Fibroblast of lung (primary cell): ENCODE data around the gene KIF19.

Experiments used
- EZH2 ChIP-seq: IDR thresholded peaks from 2 replicates; pipeline ENCODE4 v1.5.1; 2012; ENCODE audit warnings: low read length, control low read depth, mild to moderate bottlenecking; ENCODE audit errors: missing control alignments
- TF ChIP-seq, protein P1 (sequence below), 2 donors: IDR thresholded peaks in 1 of 2; conservative IDR thresholded peaks in 1 of 2; 1 replicate in 1 of 2; 2 replicates in 1 of 2; pipeline ENCODE4 v1.5.1; 2011 to 2012; ENCODE audit warnings: low read length in 2 of 2, control low read depth in 1 of 2, inconsistent platforms in 1 of 2, low read depth in 1 of 2, mild to moderate bottlenecking in 1 of 2

DNA sequence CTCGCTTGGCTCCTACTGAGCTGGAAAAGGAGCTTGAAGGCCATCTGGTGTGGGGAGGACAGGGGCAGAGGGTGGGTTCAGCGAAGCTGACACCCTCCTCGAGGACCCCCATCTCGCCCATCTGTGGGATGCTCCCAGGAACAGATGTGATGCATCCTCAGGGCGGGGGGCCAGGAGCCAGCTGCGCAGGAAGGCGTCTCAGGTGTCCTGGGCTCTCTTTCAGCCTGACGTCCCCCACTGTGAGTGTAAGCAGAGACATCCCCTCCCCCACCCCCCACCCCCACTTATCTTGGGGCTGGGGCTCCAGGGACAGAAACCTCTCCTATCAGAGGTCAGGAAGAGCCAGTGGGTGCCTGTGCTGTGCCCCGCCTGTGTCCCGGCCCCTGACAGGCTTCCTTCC is 16.2 kb downstream of the KIF19 start:
- TF ChIP-seq EZH2, result no peak
- TF ChIP-seq, protein P1, sequence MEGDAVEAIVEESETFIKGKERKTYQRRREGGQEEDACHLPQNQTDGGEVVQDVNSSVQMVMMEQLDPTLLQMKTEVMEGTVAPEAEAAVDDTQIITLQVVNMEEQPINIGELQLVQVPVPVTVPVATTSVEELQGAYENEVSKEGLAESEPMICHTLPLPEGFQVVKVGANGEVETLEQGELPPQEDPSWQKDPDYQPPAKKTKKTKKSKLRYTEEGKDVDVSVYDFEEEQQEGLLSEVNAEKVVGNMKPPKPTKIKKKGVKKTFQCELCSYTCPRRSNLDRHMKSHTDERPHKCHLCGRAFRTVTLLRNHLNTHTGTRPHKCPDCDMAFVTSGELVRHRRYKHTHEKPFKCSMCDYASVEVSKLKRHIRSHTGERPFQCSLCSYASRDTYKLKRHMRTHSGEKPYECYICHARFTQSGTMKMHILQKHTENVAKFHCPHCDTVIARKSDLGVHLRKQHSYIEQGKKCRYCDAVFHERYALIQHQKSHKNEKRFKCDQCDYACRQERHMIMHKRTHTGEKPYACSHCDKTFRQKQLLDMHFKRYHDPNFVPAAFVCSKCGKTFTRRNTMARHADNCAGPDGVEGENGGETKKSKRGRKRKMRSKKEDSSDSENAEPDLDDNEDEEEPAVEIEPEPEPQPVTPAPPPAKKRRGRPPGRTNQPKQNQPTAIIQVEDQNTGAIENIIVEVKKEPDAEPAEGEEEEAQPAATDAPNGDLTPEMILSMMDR (conservative IDR thresholded peaks at IDR 0.05 in 1 of 2, IDR thresholded peaks at IDR 0.05 in 1 of 2; ENCODE audit: low read depth in 1 of 2, low read length in 2 of 2), result no peak
